Measurements from ENCODE around the gene ATP5ME. TPM values are rescaled to one million over a fixed set of nuclear protein-coding genes. Genes with fewer than 3 reads are reported as not detected.
A peak's percentile ranks its signal among the peaks of the same experiment; 100 is the strongest.

The ATP5ME gene
- total and polyA plus RNA-seq, 2 donors from 2014 or later = 248 to 1,928 TPM

DNA sequence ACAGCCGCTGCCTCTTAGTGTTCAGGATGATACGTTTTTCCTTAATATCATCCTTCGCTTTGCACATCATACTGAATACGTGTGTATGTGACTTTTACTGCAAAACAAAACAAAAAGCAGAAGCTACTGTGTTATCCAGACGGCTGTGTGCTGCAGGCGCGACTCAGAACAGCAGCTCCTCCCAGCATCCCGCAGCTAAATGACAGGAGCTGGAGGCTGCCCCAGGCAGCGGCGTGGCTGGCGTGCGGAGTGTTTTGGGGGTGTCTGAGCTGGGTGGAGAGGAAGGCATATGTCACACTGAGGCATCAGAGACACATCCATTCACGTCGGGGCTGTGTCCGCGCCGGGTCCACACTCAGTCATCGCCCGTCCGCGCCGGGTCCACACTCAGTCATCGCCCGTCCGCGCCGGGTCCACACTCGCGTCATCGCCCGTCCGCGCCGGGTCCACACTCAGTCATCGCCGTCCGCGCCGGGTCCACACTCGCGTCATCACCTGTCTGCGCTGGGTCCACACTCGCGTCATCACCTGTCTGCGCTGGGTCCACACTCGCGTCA, 48.2 kb upstream of the ATP5ME start:
- Histone ChIP-seq H3K9ac (ENCODE audit: low read length in 3 of 3) (no peak overlapping the region), H3K4me3 (ENCODE audit: low read length in 3 of 3) (no peak overlapping the region), H3K27ac (ENCODE audit: low read depth in 2 of 2, low read length in 2 of 2) (no peak overlapping the region), H3K27me3 (ENCODE audit: control insufficient read depth, insufficient read depth, low read length) (no peaks in the 10 kb centered on the region), H3K4me1 (ENCODE audit: control insufficient read depth in 2 of 3, insufficient read depth in 2 of 3, low read depth in 1 of 3, low read length in 3 of 3) (peaks cover 0 to 25% (median 3%) of the 10 kb centered on the region in 3 donors), H3K9me3 (ENCODE audit: control insufficient read depth in 2 of 3, insufficient read depth in 1 of 3, low read length in 3 of 3) (no peaks in the 10 kb centered on the region), H3K36me3 (ENCODE audit: control insufficient read depth in 2 of 3, insufficient read depth in 3 of 3, low read length in 3 of 3) (no peaks in the 10 kb centered on the region)
- no peak for DNase-seq
- intact Hi-C loops (cut with DNase I) = no loop called here
- FAIRE-seq = no peak
- TF ChIP-seq, protein P1, sequence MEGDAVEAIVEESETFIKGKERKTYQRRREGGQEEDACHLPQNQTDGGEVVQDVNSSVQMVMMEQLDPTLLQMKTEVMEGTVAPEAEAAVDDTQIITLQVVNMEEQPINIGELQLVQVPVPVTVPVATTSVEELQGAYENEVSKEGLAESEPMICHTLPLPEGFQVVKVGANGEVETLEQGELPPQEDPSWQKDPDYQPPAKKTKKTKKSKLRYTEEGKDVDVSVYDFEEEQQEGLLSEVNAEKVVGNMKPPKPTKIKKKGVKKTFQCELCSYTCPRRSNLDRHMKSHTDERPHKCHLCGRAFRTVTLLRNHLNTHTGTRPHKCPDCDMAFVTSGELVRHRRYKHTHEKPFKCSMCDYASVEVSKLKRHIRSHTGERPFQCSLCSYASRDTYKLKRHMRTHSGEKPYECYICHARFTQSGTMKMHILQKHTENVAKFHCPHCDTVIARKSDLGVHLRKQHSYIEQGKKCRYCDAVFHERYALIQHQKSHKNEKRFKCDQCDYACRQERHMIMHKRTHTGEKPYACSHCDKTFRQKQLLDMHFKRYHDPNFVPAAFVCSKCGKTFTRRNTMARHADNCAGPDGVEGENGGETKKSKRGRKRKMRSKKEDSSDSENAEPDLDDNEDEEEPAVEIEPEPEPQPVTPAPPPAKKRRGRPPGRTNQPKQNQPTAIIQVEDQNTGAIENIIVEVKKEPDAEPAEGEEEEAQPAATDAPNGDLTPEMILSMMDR (IDR thresholded peaks at IDR 0.05; ENCODE audit: borderline replicate concordance, extremely low read depth, insufficient read depth) = no peak

GRCh38 chr4:721261-722168, 47.4 kb upstream of the ATP5ME start:
- H3K27ac ChIP-seq (ENCODE audit: low read depth in 2 of 2, low read length in 2 of 2) = no peak overlapping the region
- intact Hi-C loops (cut with DNase I) = no loop called here
- no peaks in the 10 kb centered on the region for H3K27me3 ChIP-seq (ENCODE audit: control insufficient read depth, insufficient read depth, low read length)
- no peak overlapping the region for H3K4me3 ChIP-seq (ENCODE audit: low read length in 3 of 3)
- no peaks in the 10 kb centered on the region for H3K36me3 ChIP-seq (ENCODE audit: control insufficient read depth in 2 of 3, insufficient read depth in 3 of 3, low read length in 3 of 3)
- FAIRE-seq = no peak
- peaks cover 0 to 21% (median 2%) of the 10 kb centered on the region in 3 donors for H3K4me1 ChIP-seq (ENCODE audit: control insufficient read depth in 2 of 3, insufficient read depth in 2 of 3, low read depth in 1 of 3, low read length in 3 of 3)
- no peak overlapping the region for H3K9ac ChIP-seq (ENCODE audit: low read length in 3 of 3)
- peak in 1 of 5 donors; percentile 91 for DNase-seq
- no peaks in the 10 kb centered on the region for H3K9me3 ChIP-seq (ENCODE audit: control insufficient read depth in 2 of 3, insufficient read depth in 1 of 3, low read length in 3 of 3)
- TF ChIP-seq, protein P1 (IDR thresholded peaks at IDR 0.05; ENCODE audit: borderline replicate concordance, extremely low read depth, insufficient read depth) = no peak

- no peak for DNase-seq
- peak overlapping the region in 1 of 2 donors; percentile 32 for H3K27ac ChIP-seq (ENCODE audit: low read depth in 2 of 2, low read length in 2 of 2)
- intact Hi-C loops (cut with DNase I) = no loop called here
Observed at GRCh38 chr4:720111-720860, 46.2 kb upstream of the ATP5ME start.

More at GRCh38 chr4:720111-720860, 46.2 kb upstream of the ATP5ME start:
- no peaks in the 10 kb centered on the region for H3K9me3 ChIP-seq (ENCODE audit: control insufficient read depth in 2 of 3, insufficient read depth in 1 of 3, low read length in 3 of 3)
- TF ChIP-seq, protein P1 (IDR thresholded peaks at IDR 0.05; ENCODE audit: borderline replicate concordance, extremely low read depth, insufficient read depth) = no peak
- peaks cover 0 to 17% (median 0%) of the 10 kb centered on the region in 3 donors for H3K4me1 ChIP-seq (ENCODE audit: control insufficient read depth in 2 of 3, insufficient read depth in 2 of 3, low read depth in 1 of 3, low read length in 3 of 3)
- no peaks in the 10 kb centered on the region for H3K36me3 ChIP-seq (ENCODE audit: control insufficient read depth in 2 of 3, insufficient read depth in 3 of 3, low read length in 3 of 3)
- no peak overlapping the region for H3K4me3 ChIP-seq (ENCODE audit: low read length in 3 of 3)
- no peaks in the 10 kb centered on the region for H3K27me3 ChIP-seq (ENCODE audit: control insufficient read depth, insufficient read depth, low read length)
- no peak overlapping the region for H3K9ac ChIP-seq (ENCODE audit: low read length in 3 of 3)
- no peak for FAIRE-seq

Measured in kidney (tissue), 14 donors.